Measurements from ENCODE around the gene CLCN5.
"Not testable (repeated sequence)": the region's sequence is repeated elsewhere in the genome, so short reads cannot be mapped to it uniquely, and the experiment has no call there.

CLCN5 gene

GRCh38 chrX:49999087-49999486, 76.7 kb downstream of the CLCN5 start:
- DNase-seq, result no peak

DNA sequence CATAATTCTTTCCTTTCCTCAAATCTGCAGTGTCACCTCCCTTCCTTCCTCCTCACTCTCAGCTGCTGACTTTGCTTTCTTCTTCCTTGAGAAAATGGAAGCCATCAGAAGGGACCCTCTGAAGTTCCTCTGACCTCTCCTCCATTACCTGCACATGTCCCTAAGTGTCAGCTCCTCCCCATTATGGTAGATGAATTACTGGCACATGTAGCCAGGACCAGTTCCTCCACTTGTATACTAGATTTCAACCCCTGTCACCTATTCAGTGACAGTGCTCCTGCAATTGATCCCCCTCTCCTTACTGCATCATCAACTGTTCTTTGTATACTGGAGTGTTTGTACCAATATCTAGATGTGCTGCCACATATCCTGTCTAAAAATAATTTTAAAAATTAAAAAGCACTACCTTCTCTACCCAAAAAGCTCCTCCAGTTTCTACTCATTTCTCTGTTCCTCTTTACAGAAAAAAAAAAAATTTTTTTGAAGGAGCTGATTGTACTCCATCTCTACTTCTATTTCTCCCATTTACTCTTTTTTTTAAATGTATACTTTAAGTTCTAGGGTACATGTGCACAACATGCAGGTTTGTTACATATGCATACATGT, 78.6 kb downstream of the CLCN5 start:
- no peak for DNase-seq

- DNase-seq, result no peak
Measured at GRCh38 chrX:50002067-50002714, 79.8 kb downstream of the CLCN5 start.

DNA sequence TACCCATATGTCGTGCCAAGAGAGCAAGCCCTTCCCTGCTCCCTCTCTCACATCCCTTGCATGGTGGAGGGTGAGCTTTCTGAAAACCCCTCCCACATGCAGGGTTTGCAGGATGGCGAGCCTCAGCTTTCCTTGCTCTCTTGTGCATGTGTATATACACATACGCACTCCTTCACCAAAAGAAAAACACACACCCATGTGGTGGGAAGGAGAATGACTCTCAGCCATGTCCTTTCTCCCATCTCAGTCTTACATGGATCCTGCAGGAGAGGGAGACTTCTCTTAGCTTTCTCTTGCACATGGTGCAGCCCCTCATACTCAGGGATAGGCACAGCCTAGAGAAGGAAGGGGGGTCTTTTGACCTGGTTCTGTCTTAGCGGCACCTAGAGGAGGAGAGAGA, 81.1 kb downstream of the CLCN5 start:
- no peak for DNase-seq

- DNase-seq, result no peak
Measured at GRCh38 chrX:50003927-50004326, 81.5 kb downstream of the CLCN5 start.

DNA sequence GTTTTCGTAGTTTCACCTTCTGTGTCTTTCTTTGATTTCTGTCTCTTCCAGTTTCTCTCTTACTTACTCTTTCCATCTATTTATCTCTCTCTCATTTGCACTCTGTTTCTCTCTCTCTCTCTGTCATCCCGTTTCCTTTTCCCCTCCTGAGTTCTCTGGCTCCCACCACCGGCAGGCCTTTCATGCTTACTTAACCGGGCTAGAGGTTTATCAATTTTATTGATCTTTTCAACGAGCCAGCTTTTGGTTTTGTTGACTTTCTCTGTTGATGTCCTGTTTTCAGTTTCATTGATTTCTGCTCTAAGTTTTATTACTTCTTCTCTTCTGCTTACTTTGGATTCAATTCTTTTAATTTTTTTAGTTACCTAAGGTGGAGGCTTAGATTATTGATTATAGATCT, 103.2 kb downstream of the CLCN5 start:
- not testable (repeated sequence) for DNase-seq

- no peak for DNase-seq
Measured at GRCh38 chrX:50035126-50035525, 112.7 kb downstream of the CLCN5 start.

DNA sequence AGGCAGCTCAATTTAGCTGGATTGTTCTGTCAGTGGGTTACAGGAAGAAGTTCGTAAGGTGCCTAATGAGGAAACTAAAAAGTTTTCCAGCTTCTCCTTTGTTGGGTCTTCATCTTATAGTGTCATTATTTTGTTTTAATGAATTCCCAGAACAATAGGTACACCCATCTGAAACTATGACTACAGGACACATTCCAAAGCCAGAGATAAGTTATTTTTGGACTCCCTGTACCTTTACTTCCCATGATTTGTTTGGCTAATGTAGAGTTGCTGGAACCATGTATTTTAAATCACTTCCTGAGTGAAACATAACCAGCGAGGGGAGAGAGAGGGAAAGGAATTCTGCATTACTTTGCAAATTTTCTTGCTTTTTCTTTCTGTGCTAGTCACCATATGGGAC, 114.0 kb downstream of the CLCN5 start:
- DNase-seq, result no peak

GRCh38 chrX:50045823-50046222, 123.4 kb downstream of the CLCN5 start:
- DNase-seq, result no peak

DNA sequence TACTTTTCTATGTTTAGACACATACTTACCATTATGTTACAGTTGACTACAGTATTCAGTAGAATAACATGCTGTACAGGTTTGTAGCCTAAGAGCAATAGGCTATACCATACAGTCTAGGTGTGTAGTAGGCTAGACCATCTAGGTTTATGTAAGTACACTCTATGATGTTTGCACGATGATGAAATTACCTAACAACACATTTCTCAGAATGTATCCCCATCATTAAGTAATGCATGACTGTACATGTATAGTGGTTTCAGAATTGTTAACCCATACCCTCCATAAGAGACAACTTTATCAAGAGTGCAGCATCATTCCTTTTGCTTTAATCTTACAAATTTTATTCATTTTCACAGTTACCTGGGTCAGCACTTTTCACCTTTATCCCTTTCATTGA, 126.8 kb downstream of the CLCN5 start:
- DNase-seq, result no peak

DNA sequence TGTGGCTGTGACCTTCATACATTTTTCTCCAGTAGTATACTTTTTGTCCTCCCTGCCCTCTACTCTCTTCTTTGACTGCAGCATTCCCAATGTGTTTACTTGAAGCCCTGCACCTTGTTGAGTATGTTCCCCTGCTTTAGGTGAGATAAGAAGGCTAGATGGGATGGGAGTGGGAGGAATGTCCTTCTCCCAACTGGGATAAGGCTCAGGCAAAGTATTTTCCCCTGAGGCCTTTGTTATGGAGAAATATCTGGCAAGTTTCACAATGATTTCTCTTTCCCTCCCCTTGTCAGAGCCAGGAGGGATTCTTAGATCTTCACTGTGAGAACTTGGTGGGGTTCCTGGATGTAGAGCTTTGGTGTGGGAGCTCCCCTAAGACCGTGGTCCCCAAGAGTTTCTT, 131.8 kb downstream of the CLCN5 start:
- no peak for DNase-seq

GRCh38 chrX:50066318-50066937, 144.0 kb downstream of the CLCN5 start:
- no peak for DNase-seq

- DNase-seq, result peak; percentile 7 to 22
Measured at GRCh38 chrX:50067435-50068284, 145.3 kb downstream of the CLCN5 start.

- DNase-seq, result no peak
Measured at GRCh38 chrX:50068285-50068563, 145.8 kb downstream of the CLCN5 start.

DNA sequence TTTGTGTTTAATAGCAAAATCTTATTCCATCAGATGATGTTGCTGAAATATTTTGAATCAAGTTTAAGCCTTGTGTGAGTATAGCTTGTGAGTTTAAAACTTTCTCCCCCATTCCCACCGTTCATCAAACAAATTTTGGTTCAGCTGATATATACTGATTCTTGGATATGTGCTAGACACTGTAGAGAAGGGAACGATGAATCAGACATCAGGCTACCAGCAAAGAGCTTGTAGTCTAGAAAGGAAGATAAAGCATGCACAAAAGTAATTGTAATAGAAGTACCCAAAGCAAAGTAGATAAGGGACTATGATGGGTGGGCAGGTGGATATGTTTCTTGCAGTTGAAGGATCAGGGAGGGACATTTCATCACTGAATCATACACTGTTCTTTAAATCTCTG, 146.5 kb downstream of the CLCN5 start:
- DNase-seq, result no peak

- no peak for DNase-seq
Measured at GRCh38 chrX:50071494-50071893, 149.1 kb downstream of the CLCN5 start.

DNA sequence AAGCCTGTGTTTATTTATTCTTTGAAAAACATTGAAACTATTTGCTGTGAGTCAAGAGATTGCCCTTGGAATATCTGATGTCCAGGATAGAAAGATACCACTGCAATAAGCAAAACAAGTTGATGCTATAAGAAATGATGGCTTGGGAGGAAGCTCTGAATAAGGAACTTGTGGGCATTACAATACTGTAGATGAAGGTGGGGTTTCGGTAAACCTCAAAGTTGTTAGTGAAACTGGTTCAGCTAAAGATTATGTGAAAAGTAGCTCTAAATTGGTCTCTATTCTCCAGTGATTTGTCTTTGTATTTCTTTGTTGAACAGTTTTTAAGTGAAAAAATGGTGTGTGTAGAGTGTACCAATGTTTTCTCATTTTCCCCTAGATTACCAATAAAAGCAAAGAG, 149.7 kb downstream of the CLCN5 start:
- no peak for DNase-seq

GRCh38 chrX:50073601-50074000, 151.2 kb downstream of the CLCN5 start:
- DNase-seq, result no peak

DNA sequence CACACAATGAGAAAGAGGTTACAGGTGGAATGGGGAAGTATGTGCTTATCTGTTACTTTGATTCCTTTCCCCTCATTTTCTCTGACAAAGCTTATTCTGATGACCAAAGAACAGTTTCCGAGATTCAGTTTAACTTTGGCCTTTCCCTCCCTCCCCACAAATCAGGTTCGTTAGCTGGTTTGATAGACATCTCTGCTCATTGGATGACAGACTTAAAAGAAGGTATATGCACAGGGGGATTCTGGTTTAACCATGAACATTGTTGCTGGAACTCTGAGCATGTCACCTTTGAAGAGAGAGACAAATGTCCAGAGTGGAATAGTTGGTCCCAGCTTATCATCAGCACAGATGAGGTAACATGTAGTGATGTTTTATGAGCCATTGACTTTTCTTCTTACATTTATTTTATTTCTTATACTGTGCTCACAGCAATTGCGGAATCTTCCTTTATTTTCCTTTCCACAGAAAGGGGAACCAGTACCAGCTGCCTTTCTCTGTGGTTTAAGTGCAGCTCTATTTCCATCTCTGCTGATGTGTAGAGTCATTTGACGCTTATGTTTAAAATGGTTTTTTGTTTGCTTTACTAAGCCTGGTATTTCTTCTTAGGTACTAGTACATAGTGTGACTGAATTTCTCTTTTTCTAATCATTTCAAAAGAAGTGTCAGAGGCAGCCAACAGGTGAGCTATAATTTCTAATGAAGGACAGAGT, 153.4 kb downstream of the CLCN5 start:
- no peak for DNase-seq

DNA sequence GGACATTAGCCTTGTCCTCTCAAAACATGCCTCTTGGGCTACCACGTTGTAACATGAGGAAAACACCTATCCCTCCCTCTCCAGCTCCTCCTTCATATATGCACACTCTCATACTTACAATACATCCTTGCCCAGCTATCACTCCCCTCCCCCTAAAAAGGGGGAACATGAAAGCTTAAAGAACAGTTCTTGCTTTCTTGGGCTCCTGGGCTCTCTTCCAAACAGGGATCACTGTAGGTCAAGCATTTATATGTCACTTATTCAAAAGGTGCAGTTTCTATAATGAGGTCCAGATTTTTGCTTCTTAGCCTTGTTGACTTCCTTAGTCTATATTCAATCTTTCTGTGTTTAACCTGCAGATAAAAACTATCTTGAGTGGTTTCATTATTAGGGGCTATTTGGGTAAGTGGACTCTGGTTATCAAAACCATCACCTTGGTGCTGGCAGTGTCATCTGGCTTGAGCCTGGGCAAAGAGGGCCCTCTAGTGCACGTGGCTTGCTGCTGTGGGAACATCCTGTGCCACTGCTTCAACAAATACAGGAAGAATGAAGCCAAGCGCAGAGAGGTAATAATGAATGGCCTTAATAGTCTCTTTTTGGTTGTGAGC, 159.0 kb downstream of the CLCN5 start:
- DNase-seq, result no peak

DNA sequence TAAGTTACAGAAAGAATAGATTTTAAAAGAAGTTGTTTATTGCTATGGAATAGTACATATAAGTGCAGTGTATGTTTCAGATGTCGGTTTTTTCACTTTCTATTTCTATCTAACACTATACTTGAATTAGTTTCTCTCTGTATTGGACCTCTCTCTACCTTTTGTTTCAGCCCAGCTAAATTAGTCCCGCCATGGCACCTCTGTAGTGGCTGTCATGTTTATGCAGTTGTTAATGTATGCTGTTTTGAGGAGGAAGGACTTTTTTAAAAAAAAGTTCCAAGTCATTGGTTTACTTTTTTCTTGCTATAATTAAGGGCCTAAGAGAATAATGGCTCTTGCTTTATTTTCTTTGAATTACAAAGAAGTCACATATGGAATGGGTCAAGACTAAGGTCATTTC, 160.3 kb downstream of the CLCN5 start:
- DNase-seq, result no peak

DNA sequence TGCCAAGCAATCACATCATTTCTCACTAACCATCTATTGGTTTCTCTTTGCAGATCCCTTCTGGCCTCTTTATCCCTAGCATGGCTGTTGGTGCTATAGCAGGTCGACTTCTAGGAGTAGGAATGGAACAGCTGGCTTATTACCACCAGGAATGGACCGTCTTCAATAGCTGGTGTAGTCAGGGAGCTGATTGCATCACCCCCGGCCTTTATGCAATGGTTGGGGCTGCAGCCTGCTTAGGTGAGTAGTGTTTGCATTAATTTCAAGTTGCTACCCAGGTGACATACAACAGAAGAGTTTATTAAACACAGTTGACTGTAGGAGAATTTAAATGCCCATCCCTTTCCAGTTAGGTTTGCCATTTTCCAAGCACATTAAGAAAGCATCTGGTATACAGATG, 166.2 kb downstream of the CLCN5 start:
- DNase-seq, result no peak

DNA sequence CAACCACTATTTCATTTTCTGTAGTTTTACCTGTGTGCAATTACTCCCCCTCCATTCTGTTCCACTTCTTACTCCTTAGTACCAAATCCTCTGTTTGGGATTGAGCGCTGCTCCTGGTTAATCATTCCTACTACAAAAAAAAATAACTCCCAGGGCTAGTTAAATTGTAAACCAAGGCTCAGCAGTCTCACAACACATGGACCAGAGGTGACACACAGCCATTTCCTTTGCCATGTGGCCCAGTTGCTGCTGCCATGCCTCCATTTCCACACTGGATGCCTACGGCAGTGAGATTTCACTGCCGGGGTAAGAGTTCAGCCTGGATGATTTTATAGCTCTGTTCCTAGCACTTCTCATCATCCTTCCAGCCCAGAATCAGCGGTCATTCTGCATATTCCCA, 171.2 kb downstream of the CLCN5 start:
- DNase-seq, result no peak
